ENCODE measurements around the gene OVOL3. TPM values are rescaled to one million over a fixed set of nuclear protein-coding genes. Genes with fewer than 3 reads are reported as not detected.

Gene OVOL3
- total RNA-seq, 1 donor from 2014 or later: not detected

DNA sequence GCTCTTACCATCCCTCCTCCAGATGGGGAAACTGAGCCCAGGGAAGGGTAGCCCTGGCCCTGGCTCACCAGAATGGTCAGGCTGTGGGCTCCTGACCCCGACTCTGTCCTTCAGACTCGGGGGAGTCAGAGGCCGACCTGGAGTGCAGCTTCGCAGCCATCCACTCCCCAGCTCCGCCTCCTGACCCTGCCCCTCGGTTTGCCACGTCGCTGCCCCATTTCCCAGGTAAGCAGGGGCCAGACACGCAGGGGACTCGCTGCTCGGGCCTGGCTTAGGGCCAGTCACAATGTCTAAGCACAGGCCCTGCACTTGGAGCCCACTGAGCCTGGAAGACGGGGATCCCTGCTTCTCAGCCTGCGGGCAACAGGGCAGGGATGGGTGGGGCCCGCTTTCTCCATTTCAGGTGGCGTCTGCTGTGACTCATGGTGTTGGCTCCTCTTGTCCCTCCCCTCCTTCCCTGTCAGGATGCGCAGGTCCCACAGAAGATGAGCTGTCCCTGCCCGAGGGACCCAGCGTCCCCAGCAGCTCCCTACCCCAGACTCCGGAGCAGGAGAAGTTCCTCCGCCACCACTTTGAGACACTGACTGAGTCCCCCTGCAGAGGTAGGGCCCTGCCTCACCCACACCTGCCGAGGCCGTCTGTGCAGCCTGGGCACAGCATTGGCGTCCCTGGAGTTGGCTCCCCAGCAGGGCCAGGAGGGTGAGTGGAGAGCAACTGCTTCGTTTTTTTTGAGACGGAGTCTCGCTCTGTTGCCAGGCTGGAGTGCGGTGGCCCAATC lies 9.2 kb upstream of the OVOL3 start:
- H3K4me1 Mint-ChIP-seq: no peaks in the 10 kb centered on the region
- H3K27me3 Mint-ChIP-seq (ENCODE audit: low read depth): no peaks in the 10 kb centered on the region
- no peak overlapping the region for H3K27ac Mint-ChIP-seq
- no peak overlapping the region for H3K4me3 Mint-ChIP-seq
- no peaks in the 10 kb centered on the region for H3K9me3 Mint-ChIP-seq
- DNase-seq (ENCODE audit: low spot score in 2 of 2, unreplicated experiment in 2 of 2): no peak
- TF ChIP-seq, protein P1, sequence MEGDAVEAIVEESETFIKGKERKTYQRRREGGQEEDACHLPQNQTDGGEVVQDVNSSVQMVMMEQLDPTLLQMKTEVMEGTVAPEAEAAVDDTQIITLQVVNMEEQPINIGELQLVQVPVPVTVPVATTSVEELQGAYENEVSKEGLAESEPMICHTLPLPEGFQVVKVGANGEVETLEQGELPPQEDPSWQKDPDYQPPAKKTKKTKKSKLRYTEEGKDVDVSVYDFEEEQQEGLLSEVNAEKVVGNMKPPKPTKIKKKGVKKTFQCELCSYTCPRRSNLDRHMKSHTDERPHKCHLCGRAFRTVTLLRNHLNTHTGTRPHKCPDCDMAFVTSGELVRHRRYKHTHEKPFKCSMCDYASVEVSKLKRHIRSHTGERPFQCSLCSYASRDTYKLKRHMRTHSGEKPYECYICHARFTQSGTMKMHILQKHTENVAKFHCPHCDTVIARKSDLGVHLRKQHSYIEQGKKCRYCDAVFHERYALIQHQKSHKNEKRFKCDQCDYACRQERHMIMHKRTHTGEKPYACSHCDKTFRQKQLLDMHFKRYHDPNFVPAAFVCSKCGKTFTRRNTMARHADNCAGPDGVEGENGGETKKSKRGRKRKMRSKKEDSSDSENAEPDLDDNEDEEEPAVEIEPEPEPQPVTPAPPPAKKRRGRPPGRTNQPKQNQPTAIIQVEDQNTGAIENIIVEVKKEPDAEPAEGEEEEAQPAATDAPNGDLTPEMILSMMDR (IDR thresholded peaks at IDR 0.05; ENCODE audit: unreplicated experiment): no peak
- H3K36me3 Mint-ChIP-seq: peaks cover 5% of the 10 kb centered on the region

DNA sequence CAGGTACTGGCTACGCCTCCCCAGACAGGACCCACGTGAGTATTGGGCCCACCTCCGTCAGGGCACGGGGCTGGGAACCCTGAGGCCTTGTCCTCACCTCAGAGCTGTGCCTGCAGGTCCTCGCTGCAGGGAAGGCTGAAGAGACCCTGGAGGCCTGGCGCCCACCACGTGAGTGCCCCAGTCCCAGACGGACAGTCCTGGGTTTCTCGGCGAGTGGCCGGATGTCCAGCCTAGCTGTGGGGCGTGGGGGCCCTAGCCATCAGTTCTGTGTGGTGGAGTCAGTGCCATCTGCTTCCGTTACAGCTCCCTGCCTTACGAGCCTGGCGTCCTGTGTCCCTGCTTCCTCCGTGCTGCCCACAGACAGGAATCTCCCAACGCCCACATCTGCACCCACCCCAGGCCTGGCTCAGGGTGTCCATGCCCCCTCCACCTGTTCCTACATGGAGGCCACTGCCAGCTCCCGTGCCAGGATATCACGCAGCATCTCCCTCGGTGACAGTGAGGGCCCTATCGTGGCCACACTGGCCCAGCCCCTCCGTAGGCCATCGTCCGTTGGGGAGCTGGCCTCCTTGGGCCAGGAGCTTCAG lies 7.8 kb upstream of the OVOL3 start:
- DNase-seq (ENCODE audit: low spot score in 2 of 2, unreplicated experiment in 2 of 2): no peak
- H3K27ac Mint-ChIP-seq: no peak overlapping the region
- peaks cover 8% of the 10 kb centered on the region for H3K36me3 Mint-ChIP-seq
- H3K4me1 Mint-ChIP-seq: no peaks in the 10 kb centered on the region
- no peak overlapping the region for H3K4me3 Mint-ChIP-seq
- no peaks in the 10 kb centered on the region for H3K27me3 Mint-ChIP-seq (ENCODE audit: low read depth)
- H3K9me3 Mint-ChIP-seq: no peaks in the 10 kb centered on the region
- TF ChIP-seq, protein P1 (IDR thresholded peaks at IDR 0.05; ENCODE audit: unreplicated experiment): no peak

DNA sequence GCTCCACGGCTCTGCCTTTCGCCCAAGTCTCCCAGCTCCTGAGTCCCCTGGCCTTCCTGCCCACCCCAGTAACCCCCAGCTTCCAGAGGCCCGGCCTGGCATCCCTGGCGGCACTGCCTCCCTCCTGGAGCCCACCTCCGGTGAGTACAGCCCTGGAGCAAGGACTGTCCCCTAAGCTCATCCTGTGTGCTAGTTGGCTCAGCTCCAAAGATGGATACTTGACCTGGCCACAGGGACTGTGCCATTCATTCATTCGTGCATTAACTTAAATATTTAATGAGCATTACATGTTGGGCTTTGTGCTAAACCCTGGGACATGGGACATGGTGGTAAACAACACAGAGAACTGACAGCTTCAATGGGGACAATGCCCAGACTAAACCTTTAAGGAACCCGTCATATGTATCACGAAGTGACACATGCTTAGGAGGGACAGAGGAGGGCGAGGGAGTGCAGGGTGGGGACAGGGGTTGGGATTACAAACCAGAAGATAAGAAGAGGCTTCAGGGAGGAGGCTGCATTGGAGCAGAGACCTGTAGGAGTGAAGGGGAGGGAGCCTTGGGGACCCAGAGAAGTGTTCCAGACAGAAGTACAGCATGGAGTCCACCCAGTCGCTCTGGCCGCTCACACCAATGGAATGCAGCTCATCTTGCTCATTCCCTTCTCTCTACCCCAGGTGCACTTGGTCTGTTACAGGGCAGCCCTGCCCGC lies 6.9 kb upstream of the OVOL3 start:
- Mint-ChIP-seq H3K27ac (no peak overlapping the region), H3K36me3 (peaks cover 8% of the 10 kb centered on the region), H3K27me3 (ENCODE audit: low read depth) (no peaks in the 10 kb centered on the region), H3K4me3 (no peak overlapping the region), H3K9me3 (no peaks in the 10 kb centered on the region), H3K4me1 (no peaks in the 10 kb centered on the region)
- no peak for DNase-seq (ENCODE audit: low spot score in 2 of 2, unreplicated experiment in 2 of 2)
- TF ChIP-seq, protein P1 (IDR thresholded peaks at IDR 0.05; ENCODE audit: unreplicated experiment): no peak

DNA sequence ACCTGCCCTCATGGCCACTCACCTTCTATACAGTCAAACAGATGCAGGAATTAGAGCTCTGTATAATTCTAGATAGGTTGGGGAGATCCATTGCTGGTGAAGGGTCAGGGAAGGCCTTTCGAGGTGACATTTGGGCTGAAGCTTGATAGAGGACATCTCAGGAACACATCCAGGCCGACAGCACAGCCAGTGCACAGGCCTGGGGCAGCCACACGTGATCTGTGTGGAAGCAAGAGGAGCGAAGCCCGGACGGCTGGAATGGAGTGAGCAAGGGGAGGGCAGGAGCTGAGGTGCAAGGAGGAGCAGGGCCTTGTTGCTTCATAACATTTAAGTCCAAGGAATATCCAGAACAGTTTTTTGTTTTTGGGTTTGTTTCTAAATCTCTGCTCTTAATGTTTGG lies 4.5 kb upstream of the OVOL3 start:
- DNase-seq (ENCODE audit: low spot score in 2 of 2, unreplicated experiment in 2 of 2): no peak
- no peak overlapping the region for H3K4me3 Mint-ChIP-seq
- TF ChIP-seq, protein P1 (IDR thresholded peaks at IDR 0.05; ENCODE audit: unreplicated experiment): no peak
- no peaks in the 10 kb centered on the region for H3K27me3 Mint-ChIP-seq (ENCODE audit: low read depth)
- H3K27ac Mint-ChIP-seq: no peak overlapping the region
- no peaks in the 10 kb centered on the region for H3K9me3 Mint-ChIP-seq
- H3K4me1 Mint-ChIP-seq: no peaks in the 10 kb centered on the region
- peaks cover 8% of the 10 kb centered on the region for H3K36me3 Mint-ChIP-seq

DNA sequence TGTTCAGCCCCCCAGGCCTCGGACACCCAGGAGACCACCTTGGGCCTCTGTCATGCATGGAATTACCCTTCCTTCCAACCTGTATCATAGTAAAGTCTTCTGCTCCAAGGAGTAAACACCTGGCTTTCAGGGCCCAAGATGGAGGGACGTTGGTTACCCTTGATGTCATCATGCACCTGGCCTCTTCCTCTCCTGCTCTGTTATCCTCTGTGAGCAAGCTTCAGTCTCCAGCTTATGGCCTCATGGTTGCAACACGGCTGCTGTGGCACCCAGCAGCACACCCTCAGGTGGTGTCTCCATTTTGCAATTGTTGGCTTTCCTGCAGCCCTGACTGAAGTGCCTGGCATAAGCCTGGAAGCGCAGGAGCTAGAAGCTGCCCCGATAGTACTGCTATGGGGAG lies 4.0 kb upstream of the OVOL3 start:
- Mint-ChIP-seq H3K4me3 (no peak overlapping the region), H3K27me3 (ENCODE audit: low read depth) (no peaks in the 10 kb centered on the region), H3K9me3 (no peaks in the 10 kb centered on the region), H3K27ac (no peak overlapping the region), H3K36me3 (peaks cover 8% of the 10 kb centered on the region), H3K4me1 (no peaks in the 10 kb centered on the region)
- no peak for DNase-seq (ENCODE audit: low spot score in 2 of 2, unreplicated experiment in 2 of 2)
- TF ChIP-seq, protein P1 (IDR thresholded peaks at IDR 0.05; ENCODE audit: unreplicated experiment): no peak

All from mesothelial cell of epicardium (in vitro differentiated cells).